ENCODE measurements around the gene LARP1.
A peak's percentile ranks its signal among the peaks of the same experiment; 100 is the strongest.
"Not testable (repeated sequence)": the region's sequence is repeated elsewhere in the genome, so short reads cannot be mapped to it uniquely, and the experiment has no call there.

The LARP1 gene

DNA sequence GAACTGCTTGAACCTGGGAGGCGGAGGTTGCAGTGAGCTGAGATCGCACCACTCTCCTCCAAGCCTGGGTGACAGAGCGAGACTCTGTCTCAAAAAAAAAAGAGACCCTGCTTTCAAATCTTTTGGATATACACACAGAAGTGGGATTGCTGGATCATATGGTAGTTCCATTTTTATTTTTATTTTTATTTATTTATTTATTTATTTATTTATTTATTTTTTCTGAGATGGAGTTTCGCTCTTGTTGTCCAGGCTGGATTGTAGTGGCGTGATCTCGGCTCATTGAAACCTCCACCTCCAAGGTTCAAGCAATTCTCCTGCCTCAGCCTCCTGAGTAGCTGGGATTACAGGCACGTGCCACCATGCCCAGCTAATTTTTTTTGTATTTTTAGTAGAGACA, 19.8 kb upstream of the LARP1 start:
- not testable (repeated sequence) for DNase-seq (ENCODE audit: low spot score)

DNA sequence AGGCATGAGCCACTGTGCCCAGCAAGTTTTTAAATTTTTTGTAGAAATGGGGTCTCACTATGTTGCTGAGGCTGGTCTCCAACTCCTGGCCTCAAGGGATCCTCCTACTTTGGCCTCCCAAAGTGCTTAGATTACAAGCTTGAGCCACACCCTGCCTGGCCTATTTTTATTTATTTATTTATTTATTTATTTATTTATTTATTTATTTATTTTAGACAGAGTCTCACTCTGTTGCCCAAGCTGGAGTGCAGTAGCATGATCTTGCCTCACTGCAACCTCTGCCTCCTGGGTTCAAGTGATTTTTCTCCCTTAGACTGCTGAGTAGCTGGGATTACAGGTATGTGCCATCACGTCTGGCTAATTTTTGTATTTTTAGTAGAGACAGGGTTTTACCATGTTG, 18.8 kb upstream of the LARP1 start:
- not testable (repeated sequence) for DNase-seq (ENCODE audit: low spot score)

DNA sequence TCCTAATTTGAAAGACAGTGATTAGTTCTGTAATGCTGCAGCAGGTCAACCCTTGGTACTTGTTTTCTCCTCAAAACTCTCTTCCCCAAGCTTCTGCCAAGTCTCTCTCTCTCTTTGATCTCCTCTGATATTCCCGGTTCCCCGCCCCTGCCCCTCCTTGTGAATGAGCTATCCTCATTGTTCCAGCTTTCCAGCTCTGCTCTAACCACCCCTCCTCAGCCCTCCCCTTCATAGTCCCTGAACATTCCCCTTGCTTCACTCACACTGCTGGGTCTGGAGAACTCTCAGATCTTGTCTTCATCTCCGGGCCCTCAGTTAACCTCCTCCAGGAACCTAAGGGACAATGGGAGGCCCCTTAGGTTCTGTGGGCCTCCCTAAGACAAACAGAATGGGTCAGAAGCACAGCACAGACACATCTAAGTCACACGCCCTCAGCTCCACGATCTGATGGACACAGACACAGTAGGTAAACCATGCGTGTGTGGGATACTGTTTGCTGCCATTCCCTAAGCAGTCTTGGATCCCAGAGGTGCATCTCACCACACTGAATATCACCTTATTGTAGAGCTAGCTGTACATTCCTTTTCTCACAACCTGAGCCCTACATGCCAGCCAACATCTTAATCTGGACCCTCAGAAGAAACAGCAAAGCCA, 17.4 kb upstream of the LARP1 start:
- DNase-seq (ENCODE audit: low spot score): no peak

GRCh38 chr5:154740483-154740882, 14.7 kb upstream of the LARP1 start:
- peak; percentile 56 for DNase-seq (ENCODE audit: low spot score)

- peak; percentile 74 for DNase-seq (ENCODE audit: low spot score)
Observed at GRCh38 chr5:154740957-154741356, 14.2 kb upstream of the LARP1 start.

- no peak for DNase-seq (ENCODE audit: low spot score)
Observed at GRCh38 chr5:154741415-154741814, 13.8 kb upstream of the LARP1 start.

GRCh38 chr5:154743812-154744211, 11.4 kb upstream of the LARP1 start:
- DNase-seq (ENCODE audit: low spot score): no peak

DNA sequence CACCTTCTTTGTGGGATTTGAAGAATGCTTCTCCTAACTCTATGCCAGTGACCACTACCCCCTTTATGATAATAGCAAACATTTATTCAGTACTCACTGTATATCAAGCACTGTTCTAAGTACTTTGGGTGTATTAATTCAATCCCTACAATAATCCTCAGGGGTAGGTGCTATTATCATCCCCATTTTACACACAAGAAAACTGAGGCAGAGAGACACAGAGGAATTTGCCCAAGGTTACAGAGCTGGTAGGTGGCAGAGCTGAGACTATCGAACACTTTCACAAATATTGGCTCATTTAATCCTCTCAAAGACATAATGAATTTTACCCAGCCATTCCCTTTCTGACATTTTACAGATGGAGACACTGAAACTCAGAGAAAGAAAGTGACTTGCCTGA, 9.8 kb upstream of the LARP1 start:
- DNase-seq (ENCODE audit: low spot score): no peak

DNA sequence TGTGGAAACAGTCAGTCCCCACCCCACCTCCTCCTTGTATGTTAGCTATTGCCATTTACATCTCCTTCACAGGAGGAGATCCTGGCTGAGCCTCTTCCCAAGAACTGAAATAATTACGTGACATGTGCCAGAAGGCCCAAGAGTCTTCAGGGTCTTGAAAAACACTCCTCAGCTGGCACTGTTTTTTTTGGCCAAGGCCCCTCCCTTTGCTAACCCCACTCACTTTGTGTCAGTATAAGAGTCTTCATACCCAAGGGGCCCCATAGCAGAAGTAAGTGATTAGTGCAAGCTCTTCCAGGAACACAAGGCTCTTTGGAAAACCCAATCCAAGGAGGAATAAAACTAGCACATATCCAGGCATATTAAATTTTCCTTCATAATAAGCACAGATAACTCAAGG, 5.7 kb upstream of the LARP1 start:
- no peak for DNase-seq (ENCODE audit: low spot score)

DNA sequence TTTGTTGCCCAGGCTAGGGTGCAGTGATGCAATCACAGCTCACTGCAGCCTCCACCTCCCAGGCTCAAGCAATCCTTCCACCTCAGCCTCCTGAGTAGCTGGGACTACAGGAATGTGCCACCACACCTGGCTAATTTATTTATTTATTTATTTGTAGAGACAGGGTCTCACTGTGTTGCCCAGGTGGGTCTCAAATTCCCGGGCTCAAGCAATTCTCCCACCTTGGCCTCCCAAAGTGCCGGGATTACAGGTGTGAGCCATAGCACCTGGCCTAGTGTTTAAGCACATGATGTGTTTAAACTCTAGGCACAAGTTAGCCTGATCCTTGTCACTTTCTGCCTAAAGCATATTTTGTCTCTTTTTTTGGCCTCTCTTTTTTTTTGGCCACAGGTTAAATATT, 4.5 kb upstream of the LARP1 start:
- DNase-seq (ENCODE audit: low spot score): not testable (repeated sequence)

DNA sequence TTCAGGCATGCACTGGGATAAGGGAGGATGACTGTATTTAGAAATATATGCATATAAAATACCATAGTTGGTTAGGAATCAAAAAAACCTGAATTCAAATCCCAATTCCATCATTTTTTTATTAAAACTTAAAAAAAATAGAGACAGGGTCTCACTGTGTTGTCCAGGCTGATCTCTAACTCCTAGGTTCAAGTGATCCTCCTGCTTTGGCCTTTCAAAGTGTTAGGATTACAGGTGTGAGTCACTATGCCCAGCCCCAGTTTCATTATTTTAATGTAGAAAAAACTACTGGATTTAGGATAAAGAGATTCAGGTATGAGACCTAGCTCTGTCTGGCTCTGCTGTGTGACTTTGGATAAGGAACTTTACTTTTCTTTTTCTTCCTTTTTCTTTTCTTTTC, 3.3 kb upstream of the LARP1 start:
- DNase-seq (ENCODE audit: low spot score): no peak

DNA sequence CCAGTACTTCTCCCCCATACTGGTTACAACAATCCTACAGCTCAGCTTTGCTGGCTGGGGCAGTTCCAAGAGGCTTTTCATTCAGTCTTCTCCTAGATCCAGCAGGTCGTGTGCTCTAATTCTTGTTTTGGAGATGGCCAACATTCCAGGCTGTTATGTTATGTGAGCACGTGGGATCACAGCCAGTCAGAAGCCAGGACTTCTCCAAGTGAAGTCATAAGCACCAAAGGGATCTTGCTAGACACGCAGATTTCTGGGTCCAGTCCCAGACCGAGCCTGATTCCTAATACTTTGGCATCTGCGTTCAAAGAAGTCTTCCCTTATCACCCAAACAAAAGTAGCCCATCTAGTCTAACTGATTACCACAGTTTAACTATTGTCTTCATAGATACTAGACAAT, 1.4 kb upstream of the LARP1 start:
- peak; percentile 93 for DNase-seq (ENCODE audit: low spot score)

DNA sequence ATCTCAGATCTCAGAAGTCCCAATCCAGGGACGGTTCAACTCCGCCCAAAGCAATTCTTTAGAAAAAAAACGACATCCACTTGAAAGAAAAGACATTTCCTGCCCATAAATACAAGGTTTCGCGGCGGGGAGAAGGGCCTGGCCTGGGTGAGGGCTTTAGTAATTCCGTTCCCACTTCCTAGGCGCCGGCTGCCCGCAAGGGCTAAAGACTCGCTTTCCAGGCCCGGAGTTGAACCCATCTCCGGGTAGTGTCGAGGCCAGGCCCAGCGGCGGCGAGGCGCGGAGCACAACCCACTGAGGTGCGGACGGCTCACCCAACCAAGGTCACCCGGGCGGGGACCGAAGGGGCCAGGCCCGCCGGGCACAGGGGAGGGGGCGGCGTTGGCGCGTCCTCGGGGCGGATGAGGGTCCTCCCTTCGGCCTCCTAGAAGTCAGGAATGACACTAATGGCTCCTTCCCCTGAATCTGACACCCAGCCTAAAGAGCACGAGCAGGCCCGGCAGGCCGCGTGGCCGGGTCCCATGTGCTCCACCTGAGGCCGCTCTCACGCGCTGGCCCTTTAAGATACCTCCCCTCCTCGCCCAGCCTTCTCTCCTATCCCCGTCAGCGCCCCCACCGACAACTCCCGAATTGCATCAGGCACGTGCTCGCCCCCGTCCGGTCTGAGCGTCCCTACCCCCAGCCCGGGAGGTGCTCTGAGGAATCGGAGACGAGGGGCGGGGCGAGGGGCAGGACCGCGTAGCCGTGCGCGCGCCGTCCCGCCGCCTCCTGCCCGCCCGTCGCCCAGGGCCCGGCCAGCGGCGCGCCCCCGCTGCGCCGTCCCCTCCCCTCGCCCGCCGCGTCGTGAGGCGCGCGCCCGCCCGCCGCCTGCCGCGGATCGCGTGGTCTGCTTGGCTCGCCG, 467 bp upstream of the LARP1 start:
- DNase-seq (ENCODE audit: low spot score): peak; percentile 97

GRCh38 chr5:154756009-154756867, 1.1 kb downstream of the LARP1 start:
- peak; percentile 15 for DNase-seq (ENCODE audit: low spot score)

DNA sequence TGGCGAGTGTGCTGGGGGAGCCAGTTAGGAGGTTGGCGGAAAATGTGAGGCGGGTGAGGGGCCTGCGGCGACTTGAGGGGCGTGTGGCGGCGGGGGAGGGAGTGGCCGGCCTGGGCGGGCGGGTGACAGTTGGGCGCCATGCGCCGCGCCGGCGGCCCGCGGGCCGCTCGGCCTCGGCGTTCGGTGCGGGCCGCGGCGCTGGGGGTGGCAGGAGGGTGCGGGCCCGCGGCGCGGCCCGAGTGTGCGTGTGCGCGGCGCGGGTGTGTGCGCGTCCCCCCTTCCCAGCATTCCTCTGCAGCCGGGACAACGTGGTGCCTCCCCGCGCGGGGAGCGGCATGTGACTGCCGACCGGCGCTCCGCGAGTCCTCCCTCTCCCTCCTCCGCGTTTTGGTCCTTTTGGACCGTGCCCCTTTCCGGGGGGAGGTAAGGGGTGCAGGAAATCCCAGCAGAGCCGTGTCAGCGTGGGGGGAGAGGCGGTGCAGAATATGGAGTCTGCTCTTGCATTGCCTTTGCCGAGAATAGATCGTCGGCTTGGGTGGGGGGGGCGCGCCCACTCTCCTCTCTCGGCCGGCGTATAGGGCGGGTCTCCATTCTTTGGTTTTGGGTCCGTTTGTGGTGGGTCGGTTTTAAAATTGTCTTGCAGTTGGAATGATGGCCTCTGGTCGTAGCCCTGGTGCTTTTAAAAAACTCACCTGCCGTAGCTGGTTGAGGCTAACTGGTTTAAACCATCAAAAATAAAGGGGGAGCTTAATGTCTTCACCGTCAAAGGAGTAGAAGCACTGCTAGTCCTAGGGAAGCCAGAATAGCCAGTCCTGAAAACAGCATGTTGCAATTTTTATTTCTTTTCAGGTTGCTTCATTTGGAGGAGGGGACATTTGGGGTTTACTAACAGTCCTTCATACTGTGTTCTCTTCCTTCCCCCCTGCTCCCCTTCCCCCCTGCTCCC, 2.0 kb downstream of the LARP1 start:
- DNase-seq (ENCODE audit: low spot score): peak; percentile 22

DNA sequence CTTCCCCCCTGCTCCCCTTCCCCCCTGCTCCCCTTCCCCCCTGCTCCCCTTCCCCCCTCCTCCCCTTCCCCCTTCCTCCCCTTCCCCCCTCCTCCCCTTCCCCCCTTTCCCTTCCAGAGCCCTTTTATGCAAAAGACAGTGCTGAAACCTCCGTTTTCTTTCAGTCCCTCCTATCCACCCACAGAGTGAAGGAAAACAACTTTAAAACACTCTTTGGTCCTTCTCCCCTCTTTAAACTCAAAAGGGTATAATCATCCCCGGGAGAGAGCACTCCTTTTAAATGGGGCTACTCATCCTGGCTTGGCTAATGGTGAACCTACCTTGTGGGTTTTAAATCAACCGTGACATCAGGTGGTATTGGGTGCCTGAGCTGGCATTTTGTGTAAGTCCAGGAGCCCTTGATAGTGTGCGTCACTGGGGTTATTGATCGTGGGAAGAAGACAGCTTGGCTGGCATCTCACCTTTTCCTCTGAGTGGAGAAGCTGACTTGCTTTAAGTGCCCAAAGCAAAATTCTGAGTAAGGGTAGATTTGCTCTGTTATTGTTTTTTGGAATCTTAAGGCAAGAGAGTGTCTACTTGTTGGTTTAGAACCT, 2.7 kb downstream of the LARP1 start:
- no peak for DNase-seq (ENCODE audit: low spot score)

DNA sequence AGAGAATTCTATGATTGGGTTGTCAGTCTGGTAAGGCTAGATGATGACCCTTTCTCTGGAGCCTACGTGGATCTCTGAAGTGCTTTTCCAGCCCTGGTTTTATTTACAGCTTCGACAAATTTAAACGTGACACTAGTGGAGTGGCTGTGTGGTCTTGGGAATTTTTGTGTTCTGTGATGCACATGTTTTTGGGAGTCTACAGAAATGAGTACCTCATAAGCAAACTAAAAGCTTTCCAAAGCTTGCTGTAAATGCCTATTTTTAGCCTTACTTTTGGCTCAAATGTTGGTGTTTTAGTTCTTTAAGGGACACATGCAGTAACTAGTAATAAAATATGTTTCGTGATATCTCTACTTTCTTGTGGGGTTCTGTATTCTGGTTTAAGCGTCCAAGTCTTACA, 3.3 kb downstream of the LARP1 start:
- DNase-seq (ENCODE audit: low spot score): peak; percentile 24

DNA sequence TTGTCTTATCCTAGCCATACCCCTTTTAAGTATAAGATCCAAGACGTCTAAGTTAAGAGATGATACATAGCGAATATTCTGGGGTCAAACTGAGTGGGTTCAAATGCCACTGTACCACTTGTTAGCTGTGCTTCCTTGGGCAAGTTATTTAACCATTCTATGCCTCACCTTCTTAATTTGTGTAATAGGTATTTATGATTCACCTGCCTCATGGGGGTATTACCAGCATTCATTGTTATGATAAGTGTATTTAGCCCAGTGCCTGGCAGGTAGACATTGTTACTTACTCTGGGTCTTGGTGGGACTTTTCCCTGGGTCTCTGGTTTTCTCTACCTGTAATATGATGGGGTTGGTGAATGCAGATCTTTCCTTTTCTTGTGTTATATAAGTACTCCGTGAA, 3.8 kb downstream of the LARP1 start:
- DNase-seq (ENCODE audit: low spot score): no peak

- DNase-seq (ENCODE audit: low spot score): not testable (repeated sequence)
Observed at GRCh38 chr5:154759868-154760267, 4.7 kb downstream of the LARP1 start.

DNA sequence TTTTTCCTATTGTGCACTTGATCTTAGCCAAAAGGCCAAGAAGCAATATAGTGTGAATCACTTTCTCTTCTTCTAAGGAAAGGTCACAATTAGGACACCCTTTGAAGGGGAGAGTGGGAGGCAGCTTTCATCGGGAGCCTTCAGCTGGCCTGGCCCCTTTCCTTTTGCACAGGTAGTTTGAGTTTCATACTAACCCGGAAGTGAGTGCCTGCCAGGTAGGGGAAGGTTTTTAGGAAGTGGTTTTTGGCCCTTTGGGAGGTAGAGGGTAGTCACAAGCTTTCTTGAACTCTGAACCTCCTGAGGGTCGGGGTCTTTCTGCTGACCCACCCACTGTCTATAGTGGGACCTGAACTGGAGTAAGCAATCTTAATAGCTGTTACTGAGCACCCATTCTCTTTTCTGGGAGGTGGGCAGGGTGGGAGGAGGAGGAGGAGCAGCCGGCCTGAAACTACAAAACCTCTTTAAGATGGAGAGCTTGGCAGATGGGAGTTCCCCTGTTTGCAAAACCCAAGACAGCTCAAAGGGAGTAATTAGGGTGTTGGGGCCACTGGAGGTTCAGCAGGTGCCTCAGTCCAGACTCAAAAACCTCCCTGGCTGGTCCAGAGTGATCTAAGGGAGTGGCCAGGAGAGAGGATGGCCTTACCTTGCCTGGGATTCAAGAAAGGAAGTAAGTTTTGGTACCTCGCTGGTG, 6.0 kb downstream of the LARP1 start:
- no peak for DNase-seq (ENCODE audit: low spot score)
